HG03442 (cell line): Measurements from ENCODE around the gene CYP24A1.

ENCODE experiments used
- ATAC-seq: cut with Tn5 transposase; IDR thresholded peaks from one replicate; pipeline ENCODE4 v1.9.1; 2021; ENCODE audit warnings: mild to moderate bottlenecking, moderate library complexity; ENCODE audit not compliant: unreplicated experiment

Gene CYP24A1

DNA sequence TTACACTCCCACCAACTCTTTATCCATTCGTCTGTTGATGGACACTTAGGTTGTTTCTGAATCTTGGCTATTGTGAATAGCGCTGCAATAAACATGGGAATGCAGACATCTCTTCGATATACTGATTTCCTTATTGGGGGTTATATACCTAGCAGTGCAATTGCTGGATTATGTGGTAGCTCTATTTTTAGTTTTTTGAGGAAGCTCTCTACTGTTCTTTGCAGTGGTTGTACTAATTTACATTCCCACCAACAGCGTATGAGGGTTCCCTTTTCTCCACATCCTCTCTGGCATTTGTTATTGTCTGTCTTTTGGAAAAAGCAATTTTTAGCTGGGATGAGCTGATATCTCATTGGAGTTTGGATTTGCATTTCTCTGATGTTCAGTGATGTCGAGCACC, 29.5 kb upstream of the CYP24A1 start:
- no peak for ATAC-seq

DNA sequence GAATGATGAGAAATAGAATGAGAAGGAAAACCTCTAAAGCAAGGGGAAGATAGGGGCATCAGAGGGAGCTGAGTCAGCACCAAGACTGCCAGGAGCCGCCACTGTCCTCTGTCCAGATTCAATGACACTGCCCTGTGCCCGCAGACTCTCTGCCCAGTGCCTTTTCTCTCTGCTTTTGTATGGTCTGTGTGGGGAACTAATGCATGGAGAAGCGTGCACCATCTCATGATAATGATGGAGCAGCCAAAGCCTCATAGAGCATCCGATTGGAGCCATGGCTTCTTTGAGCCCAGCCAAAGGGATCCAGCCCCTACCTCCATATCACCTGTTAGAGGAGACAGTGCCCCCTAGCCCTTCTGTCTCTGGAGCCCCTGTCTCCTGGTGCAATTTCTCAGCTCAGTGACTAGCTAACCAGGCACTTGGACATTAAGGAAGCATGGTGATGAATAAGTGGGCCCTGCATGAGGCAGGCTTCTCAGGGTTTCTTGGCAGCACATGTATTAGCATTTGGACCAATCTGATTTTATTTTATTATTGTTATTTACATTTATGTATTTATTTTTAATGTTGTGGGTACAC, 27.6 kb upstream of the CYP24A1 start:
- no peak for ATAC-seq

DNA sequence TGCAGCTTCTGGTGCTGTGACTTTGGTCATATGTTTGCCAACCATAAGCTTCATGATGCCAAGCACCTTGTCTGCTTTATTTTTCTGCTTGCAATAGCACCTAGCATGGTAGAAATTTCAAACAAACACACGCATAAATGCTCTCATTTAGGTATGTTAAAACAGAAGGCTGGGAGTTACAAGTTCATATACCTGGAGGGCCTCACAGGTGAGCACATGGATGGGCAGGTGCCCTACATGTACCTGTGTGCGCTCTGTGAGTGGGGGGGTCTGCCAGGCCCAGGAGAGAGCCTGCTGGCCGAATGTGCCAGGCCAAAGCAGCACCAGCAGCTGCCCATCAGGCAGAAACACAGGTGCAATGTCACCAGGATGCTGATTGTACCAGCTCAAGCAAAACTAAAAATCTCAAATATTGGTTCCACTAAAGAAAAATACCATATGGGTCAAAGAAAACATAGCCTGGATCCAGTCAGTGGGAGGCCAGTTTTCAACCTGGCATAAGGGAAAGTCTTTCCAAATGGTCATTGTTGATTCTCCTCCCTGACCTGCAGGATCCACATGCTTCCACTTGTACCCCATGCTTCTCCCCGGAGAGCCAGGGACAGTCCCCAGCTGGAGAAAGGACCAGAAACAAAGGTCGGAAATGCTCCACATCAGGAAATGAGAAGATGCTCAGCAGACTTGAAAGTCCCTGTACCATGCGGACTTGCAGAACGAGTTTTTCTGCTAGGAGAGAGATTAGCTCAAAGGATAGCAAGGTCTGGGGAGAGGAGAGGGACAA, 26.9 kb upstream of the CYP24A1 start:
- no peak for ATAC-seq

DNA sequence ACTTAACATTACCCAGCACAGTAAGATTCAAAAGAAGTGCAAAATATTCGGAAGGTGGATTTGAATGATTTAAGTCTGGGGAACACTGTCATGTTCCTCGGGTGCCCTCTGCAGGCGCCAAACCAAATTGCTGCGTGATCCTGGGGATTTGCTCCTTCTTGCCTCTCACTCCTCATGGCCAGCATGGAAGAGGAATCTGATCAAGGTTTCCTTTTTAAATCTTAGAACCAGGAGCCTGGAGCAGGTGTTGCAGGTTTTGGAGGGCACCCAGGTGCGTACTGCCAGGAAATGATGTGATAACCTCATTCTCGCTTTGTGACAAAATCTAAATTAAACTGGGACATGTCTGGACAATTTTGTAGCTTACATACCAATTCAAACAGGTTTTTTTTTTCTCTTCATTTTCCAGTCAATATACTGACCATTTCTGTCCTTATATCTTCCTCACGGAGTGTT, 26.0 kb upstream of the CYP24A1 start:
- no peak for ATAC-seq

DNA sequence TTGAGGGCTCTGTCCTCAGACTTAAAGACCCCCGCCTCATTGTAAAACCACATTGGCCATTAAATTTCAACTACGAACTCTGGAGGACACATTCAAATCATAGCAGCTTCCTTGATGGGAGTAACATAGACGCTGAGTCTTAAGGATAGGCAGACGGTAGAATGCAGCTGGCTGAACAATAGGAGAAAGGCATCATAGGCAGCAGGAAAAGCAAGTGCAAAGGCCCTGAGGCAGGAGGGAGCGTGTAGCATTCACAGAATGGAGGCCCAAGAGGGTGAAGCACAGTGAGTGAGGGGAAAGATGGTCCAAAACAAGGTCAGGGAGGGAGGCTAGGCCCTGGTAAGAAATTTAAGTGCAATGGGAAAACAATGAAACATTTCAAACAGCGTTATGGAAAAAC, 25.5 kb upstream of the CYP24A1 start:
- ATAC-seq, result no peak

DNA sequence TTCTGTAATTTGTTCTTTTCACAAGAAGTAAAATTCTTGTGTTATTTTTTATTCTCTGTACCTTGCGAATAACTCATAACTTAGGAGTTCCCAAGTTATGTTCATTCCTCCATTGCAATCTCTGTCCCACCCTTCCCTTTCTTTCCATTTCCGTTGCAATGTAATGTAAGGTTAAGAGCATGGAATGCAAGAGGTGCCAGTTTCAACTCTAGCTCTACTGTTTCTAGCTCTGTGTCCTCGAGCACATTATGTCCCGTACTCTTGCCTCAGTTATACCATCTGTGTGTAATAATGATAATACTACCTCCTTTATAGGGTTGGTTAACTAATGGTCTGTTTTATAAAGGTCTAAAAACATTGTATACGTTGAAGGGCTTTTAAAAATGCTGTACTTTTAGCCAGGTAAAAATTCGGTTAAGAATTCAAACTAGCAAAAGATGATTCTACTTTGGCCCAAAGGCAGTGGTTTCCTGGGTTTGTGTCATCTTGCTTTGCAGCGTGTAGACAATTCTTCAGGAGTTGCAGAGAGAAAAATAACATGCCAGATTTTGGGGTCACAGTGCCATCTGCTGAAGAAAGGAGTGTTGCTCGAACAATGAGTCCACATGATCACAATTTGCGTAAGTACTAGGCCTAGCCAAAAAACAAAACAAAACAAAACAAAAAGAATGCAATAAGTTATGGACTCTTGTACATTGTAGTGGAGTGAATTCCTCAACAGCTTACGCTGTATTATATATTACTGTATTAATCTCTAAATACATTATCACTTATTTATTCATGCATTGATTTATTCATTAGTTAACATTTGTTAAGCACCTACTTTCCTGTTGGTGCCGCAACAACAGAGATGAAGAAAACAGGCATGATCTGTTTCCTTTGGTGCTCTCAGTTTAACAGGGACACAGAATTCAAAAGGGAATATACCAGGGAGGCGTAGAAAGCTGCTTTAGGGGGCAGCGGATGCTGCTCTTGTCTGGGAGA, 24.1 kb upstream of the CYP24A1 start:
- no peak for ATAC-seq

DNA sequence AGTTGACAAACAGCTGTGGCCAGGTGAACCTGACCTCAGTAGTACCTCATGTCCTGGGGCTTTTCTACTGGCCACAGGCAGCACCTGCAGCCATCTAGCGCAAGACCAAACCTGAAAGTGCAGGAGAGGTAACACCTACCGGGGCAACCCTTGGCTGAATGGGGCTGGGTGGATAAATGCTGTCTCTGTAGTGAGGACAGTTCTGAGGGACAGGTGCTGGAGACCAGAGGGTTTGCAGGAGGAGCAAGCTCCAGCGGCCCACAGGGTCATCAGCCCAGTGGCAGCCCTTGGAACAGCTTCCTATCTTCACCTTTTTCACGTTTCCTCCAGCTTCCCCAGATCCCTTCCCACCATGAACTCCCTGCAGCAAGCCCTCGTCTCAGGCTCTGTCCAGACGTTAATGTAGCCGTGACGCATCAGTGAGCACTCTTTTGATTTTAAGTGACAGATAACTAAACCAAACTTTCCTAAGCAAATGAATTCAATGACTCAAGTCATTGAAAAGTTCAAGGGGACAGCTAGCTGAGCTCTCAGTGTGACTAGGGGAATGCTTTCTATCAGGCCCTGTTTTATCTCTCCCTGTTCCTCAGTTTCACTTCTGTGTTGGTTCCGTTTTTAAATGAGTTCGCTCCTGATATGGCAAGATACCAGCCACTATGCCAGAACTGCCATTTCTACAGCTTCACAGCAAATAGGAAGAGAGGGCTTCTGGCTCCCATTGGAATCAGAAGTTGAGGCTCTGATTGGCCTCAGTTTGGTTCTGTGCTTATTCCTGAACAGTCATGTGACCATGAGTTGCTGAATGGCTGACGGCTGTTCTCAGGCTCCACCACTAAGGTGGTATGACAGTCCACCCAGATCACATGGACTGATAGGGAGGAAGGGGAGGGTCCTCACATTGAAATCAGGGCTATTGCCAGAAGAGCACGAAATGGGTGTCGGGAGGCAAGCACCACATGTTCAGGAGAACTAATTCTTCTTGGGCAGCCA, 22.0 kb upstream of the CYP24A1 start:
- ATAC-seq, result peak; percentile 57

DNA sequence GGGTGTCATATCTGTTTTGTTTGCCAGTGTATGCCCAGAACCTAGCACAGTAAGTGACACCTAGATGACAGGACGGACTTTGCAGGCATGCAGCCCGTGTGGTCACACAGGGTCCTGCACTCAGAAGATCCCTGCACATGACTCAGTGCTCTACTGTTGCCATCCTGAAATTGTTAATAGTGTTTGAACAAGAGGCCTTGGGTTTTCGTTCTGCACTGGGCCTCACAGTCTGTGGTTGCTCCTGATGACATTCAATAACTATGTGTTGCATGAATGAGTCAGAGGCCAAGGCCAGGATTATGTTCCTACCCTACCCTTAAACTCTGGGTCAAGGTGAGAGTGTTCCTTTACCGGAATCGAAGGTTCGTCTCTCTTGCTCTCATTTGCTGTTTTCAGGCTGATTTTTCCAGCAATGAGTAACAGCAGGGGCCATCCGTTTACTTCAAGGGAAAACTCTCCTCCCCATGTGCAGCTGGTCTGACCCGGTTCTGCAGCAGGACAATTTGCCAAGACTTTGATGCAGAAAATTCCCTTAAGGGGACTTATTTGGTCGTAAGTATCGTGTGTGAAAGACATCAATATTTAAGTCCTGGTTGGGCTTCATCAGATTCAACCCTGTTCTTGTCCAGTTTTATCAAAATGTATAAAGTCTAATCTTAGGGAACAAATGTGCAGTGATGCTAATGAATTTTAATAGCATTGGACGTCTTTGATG, 21.1 kb upstream of the CYP24A1 start:
- ATAC-seq, result no peak

DNA sequence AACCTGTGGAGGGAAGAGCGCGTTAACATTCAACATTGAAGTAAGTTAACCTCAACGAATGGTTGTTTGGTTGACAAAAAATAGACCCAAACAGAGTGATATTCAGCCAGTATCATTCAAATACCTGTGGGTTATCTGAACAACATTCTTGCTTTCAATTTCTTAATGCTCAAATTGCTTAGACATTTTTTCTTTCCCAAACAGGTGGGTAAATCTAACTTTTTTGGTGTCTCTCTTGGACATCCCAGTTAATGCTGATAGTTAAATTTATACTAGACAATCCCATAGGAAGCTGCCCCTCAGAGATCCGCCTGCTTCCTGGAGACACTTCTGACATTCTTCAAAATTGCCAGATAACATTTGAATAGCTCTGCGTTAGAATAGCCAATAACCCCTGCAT, 20.0 kb upstream of the CYP24A1 start:
- ATAC-seq, result no peak

DNA sequence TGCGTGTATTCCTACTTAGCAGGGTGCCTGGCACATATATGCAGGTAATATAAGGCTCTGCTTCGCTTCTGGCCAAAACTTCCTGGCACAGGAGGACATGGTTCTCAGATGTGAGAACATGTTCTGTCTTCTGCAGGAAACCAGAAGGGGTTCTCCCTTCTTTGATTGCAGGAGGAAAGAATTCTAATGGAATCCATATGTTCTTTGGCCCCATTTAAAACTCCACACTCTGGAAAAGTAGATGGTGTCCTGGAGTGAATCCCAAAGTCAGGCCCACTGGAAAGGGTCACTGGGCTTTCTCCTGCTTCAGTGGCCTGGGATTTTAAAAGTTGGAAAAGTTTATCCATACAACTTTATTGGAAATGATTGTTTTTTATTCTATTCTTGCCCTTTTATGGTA, 16.4 kb upstream of the CYP24A1 start:
- ATAC-seq, result no peak

DNA sequence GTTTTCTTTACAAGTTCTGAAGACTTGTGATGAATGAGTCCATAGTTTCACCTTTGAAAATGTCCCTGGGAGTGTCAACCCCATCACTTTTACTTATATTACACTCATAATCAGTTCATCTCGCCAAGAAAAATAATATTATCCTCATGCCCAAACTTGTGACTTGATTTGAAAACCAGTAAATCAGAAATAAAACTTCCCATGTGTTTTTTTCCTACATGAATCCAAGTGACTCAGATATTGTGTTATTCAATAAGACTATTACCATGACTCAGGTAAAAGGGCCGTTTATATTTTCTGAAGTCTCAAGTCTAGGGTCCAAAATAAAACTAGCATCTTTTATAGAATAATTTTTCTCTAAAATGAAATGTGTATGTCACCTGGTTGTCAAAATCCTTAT, 15.8 kb upstream of the CYP24A1 start:
- ATAC-seq, result no peak

DNA sequence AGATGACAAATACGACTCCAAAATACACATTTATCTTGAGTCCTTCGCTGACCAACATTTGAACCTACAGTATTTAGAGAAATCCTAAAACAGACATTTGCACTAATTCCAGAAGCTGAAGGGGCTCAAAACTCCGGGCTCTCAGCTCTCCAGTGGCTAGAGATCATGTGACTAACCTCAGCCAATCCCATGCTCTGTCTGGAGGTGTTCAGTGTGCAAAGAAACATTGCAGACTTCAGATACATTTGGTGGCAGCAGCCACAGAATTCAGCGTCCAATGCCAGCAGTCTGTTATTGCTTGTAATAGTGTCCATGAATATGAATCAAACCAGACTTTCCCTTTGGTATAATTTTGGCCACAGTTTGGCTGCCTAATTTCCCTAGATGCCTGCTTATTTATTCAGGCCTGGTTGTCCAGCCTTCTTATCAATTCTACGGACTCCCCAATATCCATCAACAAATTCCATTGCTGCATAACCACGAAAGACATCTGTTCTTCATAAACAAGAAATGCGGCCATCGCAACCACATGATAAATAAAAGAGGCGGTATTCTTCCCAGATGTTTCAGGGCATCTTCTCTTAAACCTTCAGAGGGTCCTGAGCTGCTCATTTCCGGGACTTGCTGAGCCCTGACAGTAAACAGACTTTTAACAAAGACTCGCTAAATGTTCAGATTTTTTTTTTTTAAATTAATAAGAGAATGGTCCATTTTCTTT, 14.5 kb upstream of the CYP24A1 start:
- no peak for ATAC-seq

DNA sequence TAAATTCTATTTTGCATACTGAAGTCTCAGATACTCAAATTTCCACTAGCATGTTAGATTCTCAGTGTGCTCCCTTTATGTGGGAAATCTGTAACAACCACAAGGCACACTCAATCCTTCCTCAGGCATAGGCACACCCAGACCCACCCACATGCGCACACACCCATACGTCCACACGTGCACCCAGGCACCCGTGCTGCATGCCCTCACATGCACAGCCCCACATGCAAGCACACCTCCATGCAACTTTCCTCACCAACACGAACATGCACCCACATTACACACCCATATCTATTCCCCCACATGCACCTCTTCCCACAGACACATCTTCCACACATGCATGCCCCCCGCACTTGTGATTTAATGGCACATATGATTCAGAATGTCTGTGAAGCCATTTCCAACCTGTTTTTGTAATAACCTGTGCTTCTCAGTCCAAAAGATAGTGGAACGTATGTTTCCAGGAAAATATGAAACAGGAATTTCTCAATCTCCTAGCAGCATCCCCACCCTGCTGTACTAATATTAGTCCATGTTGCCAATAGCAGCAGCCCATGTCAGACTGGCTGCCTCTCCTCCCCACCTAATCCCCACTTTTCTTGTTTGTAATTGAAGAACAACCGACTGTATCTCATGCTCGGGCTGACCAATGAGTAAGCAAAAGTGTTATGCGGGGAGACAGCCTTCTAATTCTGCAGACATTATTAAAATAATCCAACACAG, 11.3 kb upstream of the CYP24A1 start:
- ATAC-seq, result no peak

DNA sequence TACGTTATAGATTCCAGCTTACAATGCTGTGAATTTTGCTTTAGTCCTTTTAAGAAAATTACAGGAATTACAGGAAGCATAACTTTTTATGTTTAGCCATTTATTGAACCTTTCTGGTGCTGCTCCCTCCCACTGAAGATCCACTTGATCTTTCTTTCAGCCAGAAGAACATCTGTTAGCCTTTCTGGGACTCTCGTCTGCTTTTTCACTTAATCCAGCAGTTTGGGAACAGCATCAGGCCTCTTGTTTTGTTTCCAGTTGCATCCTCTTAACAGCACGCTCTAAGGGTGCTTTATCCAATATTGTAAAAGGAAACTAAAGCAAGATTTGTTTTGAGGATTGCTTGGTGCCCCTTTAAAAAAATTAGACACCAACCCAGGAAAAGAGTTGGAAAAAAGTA, 10.3 kb upstream of the CYP24A1 start:
- ATAC-seq, result no peak

DNA sequence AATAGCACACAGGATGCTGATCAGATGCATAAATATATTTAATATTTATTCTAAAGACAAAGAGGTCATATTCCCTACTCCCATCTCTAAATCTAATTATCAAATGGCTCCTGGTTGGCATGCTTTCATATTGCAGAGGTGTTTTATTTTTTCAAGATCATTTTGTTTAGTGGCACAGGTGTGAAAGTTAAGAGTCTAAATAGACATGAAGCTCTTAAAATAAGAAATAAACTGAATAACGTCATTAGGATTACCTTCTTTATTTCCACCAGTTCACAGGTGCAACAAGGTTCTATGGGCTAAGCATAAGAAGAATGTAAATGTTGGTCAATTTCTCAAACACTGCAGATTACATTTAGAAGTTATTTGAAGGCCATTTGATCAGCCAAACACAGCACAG, 7.1 kb upstream of the CYP24A1 start:
- ATAC-seq, result no peak

DNA sequence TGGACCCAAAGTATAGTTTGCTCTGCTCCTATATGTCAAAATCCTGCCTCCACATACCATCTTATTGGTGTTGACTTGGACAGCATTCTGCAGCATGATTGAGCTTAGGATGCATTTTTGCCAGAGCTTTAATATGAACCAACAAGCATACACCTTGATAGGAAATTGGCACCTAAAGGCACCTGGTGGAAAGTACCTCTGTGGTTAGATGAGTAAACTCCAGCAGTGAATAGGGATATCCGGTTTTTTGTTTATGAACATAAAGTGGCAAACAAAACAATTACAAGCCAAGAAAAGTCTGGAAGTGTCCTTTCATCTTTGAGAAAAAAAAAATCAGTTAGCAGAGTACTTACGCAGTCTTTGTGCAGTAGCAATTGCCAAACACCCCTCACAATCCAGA, 6.2 kb upstream of the CYP24A1 start:
- no peak for ATAC-seq

DNA sequence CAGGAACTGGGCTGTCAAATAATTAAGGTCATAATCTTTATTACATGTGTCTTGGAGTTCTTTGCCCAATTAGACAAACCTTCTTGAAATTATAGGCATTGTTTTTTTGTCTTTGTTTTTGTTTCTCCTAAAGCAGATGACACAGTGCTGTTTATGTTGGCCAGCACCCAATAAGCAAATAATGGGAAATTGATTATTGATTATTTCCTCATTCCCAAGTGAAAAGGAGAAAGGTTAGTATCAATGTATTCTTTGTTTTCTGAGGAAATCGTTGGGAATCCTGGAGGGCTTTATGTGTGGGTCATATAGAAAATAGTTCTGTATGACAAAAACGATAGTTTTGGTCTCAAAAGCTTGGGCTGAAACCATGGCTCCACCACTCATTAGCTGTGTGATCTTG, 4.5 kb upstream of the CYP24A1 start:
- no peak for ATAC-seq

DNA sequence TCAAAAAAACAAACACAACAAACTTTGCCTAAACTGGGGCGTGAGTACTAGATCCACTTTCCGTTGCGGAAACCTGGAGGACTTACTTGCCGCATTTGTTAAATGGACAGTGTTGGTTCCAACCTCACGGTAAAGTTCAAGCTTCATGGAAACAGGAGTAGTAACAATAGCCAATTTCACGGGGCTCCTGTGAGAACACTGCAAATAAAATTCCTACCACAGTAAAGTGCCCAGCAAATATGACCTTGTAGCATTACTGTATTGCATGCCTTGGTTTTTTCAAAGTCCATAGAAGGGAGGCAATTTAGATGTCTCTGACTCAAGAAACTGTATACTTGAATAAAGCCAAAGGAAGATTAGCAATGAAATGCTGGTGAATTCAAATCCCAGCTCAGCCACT, 3.6 kb upstream of the CYP24A1 start:
- ATAC-seq, result no peak
